GM12892 (cell line): Measurements from ENCODE around the gene FUS.

ENCODE experiments used
- POLR2A ChIP-seq: IDR thresholded peaks from 2 replicates; pipeline ENCODE4 v1.6.1; 2011; ENCODE audit warnings: low read depth, low read length, control low read depth
- POLR2AphosphoS5 ChIP-seq: IDR thresholded peaks from 2 replicates; pipeline ENCODE4 v1.6.1; 2011; ENCODE audit warnings: low read depth, low read length, control low read depth

- TF ChIP-seq POLR2A, result no peak
- no peak for TF ChIP-seq POLR2AphosphoS5
Observed at GRCh38 chr16:31134091-31134571, 45.8 kb upstream of the FUS start.
